ENCODE results near the gene UST.
"Not testable (repeated sequence)": the region's sequence is repeated elsewhere in the genome, so short reads cannot be mapped to it uniquely, and the experiment has no call there.

DNA sequence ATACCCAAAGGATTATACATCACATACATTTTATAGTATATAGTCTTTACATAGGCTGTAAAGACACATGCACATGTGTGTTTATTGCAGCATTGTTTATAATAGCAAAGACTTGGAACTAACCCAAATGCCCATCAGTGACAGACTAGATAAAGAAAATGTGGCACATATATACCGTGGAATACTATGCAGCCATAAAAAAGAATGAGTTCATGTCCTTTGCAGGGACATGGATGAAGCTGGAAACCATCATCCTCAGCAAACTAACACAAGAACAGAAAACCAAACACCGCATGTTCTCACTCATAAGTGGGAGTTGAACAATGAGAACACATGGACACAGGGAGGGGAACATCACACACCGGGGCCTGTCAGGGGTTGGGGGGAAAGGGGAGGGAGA, 231.5 kb downstream of the UST start:
- TF ChIP-seq CTCF, POLR2A (IDR thresholded peaks at IDR 0.05): not testable (repeated sequence)

Measured in right lobe of liver (tissue), 4 donors.